OCI-LY3 (cell line): ENCODE data around the gene SLC39A3.

Experiments
- H2AFZ ChIP-seq: fragments of 200-600, 300-600 bp; shearing (Covaris generic); 2 replicates; pipeline ENCODE4 v1.6.0; 2014; ENCODE audit warnings: antibody characterized with exemption, low read depth, low read length
- H3K27ac ChIP-seq: fragments of 200-600, 300-600 bp; sonication (generic); 2 replicates; pipeline ENCODE4 v1.5.1; 2014; ENCODE audit warnings: mild to moderate bottlenecking, low read length, moderate library complexity, mixed read lengths
- H3K27me3 ChIP-seq: fragments of 200-600, 300-600 bp; sonication (generic); 2 replicates; pipeline ENCODE4 v1.6.1; 2014; ENCODE audit warnings: low read depth, low read length, mixed read lengths
- H3K36me3 ChIP-seq: fragments of 200-600, 300-600 bp; sonication (generic); replicated peaks from 2 replicates; pipeline ENCODE3; 2014; ENCODE audit warnings: low read depth, low read length, mixed read lengths
- H3K4me1 ChIP-seq: fragments of 300-600, 200-600 bp; sonication (generic); 2 replicates; pipeline ENCODE4 v1.6.1; 2014; ENCODE audit warnings: low read length, mixed read lengths
- H3K4me2 ChIP-seq: fragments of 200-600, 300-600 bp; sonication (generic); 2 replicates; pipeline ENCODE4 v1.6.1; 2014; ENCODE audit warnings: low read length, mixed read lengths
- H3K4me3 ChIP-seq: fragments of 300-600, 200-600 bp; sonication (generic); 2 replicates; pipeline ENCODE4 v1.5.1; 2014; ENCODE audit warnings: antibody characterized with exemption, mild to moderate bottlenecking, low read length, moderate library complexity
- H3K79me2 ChIP-seq: fragments of 300-600, 200-600 bp; shearing (Covaris generic); 2 replicates; pipeline ENCODE4 v1.6.1; 2014; ENCODE audit warnings: mild to moderate bottlenecking, low read length, mixed read lengths
- H3K9ac ChIP-seq: fragments of 300-600, 200-600 bp; shearing (Covaris generic); 2 replicates; pipeline ENCODE4 v1.6.0; 2014; ENCODE audit warnings: mild to moderate bottlenecking, low read length, moderate library complexity
- H3K9me3 ChIP-seq: fragments of 200-600, 300-600 bp; shearing (Covaris generic); 2 replicates; pipeline ENCODE4 v1.6.1; 2014; ENCODE audit warnings: low read length, mixed read lengths; ENCODE audit not compliant: insufficient read depth
- H4K20me1 ChIP-seq: fragments of 200-600, 300-600 bp; sonication (generic); 2 replicates; pipeline ENCODE4 v1.6.1; 2016; ENCODE audit warnings: low read length, mixed read lengths; ENCODE audit not compliant: insufficient read depth
- CTCF ChIP-seq: fragments of 200-600, 300-600 bp; sonication (generic); IDR thresholded peaks from 2 replicates; pipeline ENCODE4 v1.5.1; 2014; ENCODE audit warnings: antibody characterized with exemption, low read length, low read depth
- EZH2phosphoT487 ChIP-seq: fragments of 200-600 bp; shearing (Covaris generic); IDR thresholded peaks from 2 replicates; pipeline ENCODE4 v1.6.1; 2018; ENCODE audit warnings: antibody characterized with exemption, mixed run types, low read depth

SLC39A3 gene

GRCh38 chr19:2721570-2722540 lies 18.0 kb downstream of the SLC39A3 start:
- H3K27me3 ChIP-seq: peaks cover 4% of the 10 kb centered on the region; the same call in 1 of the 2 replicates
- H3K4me3 ChIP-seq: no peak overlapping the region
- H2AFZ ChIP-seq: no peak overlapping the region

GRCh38 chr19:2720777-2721569 lies 18.8 kb downstream of the SLC39A3 start, which contains the start of gene DIRAS1:
Gene DIRAS1, minus strand, starts transcription at chr19:2721372. Its CDS starts 3,566 bp downstream, at chr19:2717806.
- Histone ChIP-seq H3K9ac (no peak within 1 kb of the TSS), H3K27ac (no peak within 1 kb of the TSS), H3K79me2 (no peaks in the 10 kb centered on the region), H3K4me2 (no peak within 1 kb of the TSS), H4K20me1 (no peaks in the 10 kb centered on the region), H3K9me3 (no peaks in the 10 kb centered on the region), H3K4me3 (no peak within 1 kb of the TSS), H3K36me3 (no peaks in the 10 kb centered on the region), H3K27me3 (peaks cover 4% of the 10 kb centered on the region; the same call in 1 of the 2 replicates), H2AFZ (no peak within 1 kb of the TSS), H3K4me1 (no peaks in the 10 kb centered on the region)
- TF ChIP-seq CTCF (no peak), EZH2phosphoT487 (no peak)

More at GRCh38 chr19:2721570-2722540, 18.0 kb downstream of the SLC39A3 start:
- Histone ChIP-seq H3K4me1 (no peaks in the 10 kb centered on the region), H3K36me3 (no peaks in the 10 kb centered on the region), H3K4me2 (no peak overlapping the region), H3K79me2 (no peaks in the 10 kb centered on the region), H4K20me1 (no peaks in the 10 kb centered on the region), H3K27ac (no peak overlapping the region), H3K9me3 (no peaks in the 10 kb centered on the region), H3K9ac (no peak overlapping the region)
- TF ChIP-seq CTCF: no peak
- TF ChIP-seq EZH2phosphoT487: no peak

GRCh38 chr19:2719920-2720776 lies 19.7 kb downstream of the SLC39A3 start:
- Histone ChIP-seq H3K4me1 (no peaks in the 10 kb centered on the region), H3K27ac (no peak overlapping the region), H3K36me3 (no peaks in the 10 kb centered on the region), H3K4me2 (no peak overlapping the region), H3K79me2 (no peaks in the 10 kb centered on the region), H2AFZ (no peak overlapping the region), H3K9me3 (peaks cover 6% of the 10 kb centered on the region), H3K9ac (no peak overlapping the region), H3K27me3 (peaks cover 4% of the 10 kb centered on the region; the same call in 1 of the 2 replicates), H4K20me1 (no peaks in the 10 kb centered on the region), H3K4me3 (no peak overlapping the region)
- no peak for TF ChIP-seq EZH2phosphoT487
- TF ChIP-seq CTCF: no peak
